PC-3 (cell line): Measurements from ENCODE around the gene AGPAT3. TPM values are rescaled to one million over a fixed set of nuclear protein-coding genes. Genes with fewer than 3 reads are reported as not detected.

Experiments
- ATAC-seq: fragments of 200-7000 bp; cut with Tn5 transposase; 2 replicates; pipeline ENCODE4 v1.9.1; 2020; ENCODE audit warnings: mild to moderate bottlenecking, moderate library complexity
- BruUV-seq: library from RNA; stranded (reverse); fragments of 400-500 nt; replicated peaks from 2 replicates; lab custom pipeline; 2021; lab: Mats Ljungman, UMichigan
- CTCF ChIA-PET: fragments of 300-600 bp; sonication (Branson Sonifier 250); formaldehyde crosslinking; loops from one replicate; lab custom pipeline; 2022; ENCODE audit warnings: antibody characterized with exemption; lab: Charles Lee
- POLR2A ChIA-PET: fragments of 300-600 bp; sonication (Branson Sonifier 250); formaldehyde crosslinking; loops from one replicate; lab custom pipeline; 2022; ENCODE audit warnings: antibody characterized with exemption; ENCODE audit not compliant: unreplicated experiment; lab: Charles Lee
- DNase-seq: peaks from one replicate; pipeline ENCODE4 v3.0.0-alpha.2; 2015
- H2AFZ ChIP-seq: fragments of 300-600 bp; sonication (generic); 2 replicates; pipeline ENCODE4 v1.6.0; 2016; ENCODE audit warnings: antibody characterized with exemption, low read length
- H3F3A ChIP-seq: fragments of 300-600 bp; sonication (generic); one replicate; pipeline ENCODE4 v1.6.0; 2017; ENCODE audit warnings: antibody characterized with exemption, low read length, control low read depth, mild to moderate bottlenecking; ENCODE audit not compliant: unreplicated experiment
- H3K27ac ChIP-seq: fragments of 300-600 bp; sonication (generic); 2 replicates; pipeline ENCODE4 v1.5.1; 2016; ENCODE audit warnings: mild to moderate bottlenecking, low read length
- H3K27me3 ChIP-seq: fragments of 300-600 bp; sonication (generic); 2 replicates; pipeline ENCODE4 v1.6.1; 2016; ENCODE audit warnings: low read length, mixed read lengths
- H3K36me3 ChIP-seq: fragments of 300-600 bp; sonication (generic); 2 replicates; pipeline ENCODE4 v1.6.1; 2016; ENCODE audit warnings: low read depth, mixed run types, low read length, mixed read lengths
- H3K4me1 ChIP-seq: fragments of 300-600 bp; sonication (generic); 2 replicates; pipeline ENCODE4 v1.5.1; 2016; ENCODE audit warnings: low read length; ENCODE audit not compliant: insufficient read depth
- H3K4me2 ChIP-seq: fragments of 300-600 bp; sonication (generic); 2 replicates; pipeline ENCODE4 v1.6.0; 2016; ENCODE audit warnings: low read length
- H3K4me3 ChIP-seq: fragments of 300-600 bp; sonication (generic); 2 replicates; pipeline ENCODE4 v1.5.1; 2016; ENCODE audit warnings: mild to moderate bottlenecking, low read length, mixed read lengths
- H3K79me2 ChIP-seq: fragments of 300-600 bp; sonication (generic); 2 replicates; pipeline ENCODE4 v1.6.1; 2017; ENCODE audit warnings: low read length, mixed read lengths
- H3K9ac ChIP-seq: fragments of 300-600 bp; sonication (generic); 2 replicates; pipeline ENCODE4 v1.6.0; 2016; ENCODE audit warnings: mild to moderate bottlenecking, low read length
- H3K9me2 ChIP-seq: fragments of 300-600 bp; sonication (generic); replicated peaks from 2 replicates; pipeline ENCODE4 v1.6.1; 2016; ENCODE audit warnings: mixed run types, low read length, mixed read lengths
- H3K9me3 ChIP-seq: fragments of 300-600 bp; sonication (generic); 2 replicates; pipeline ENCODE4 v1.6.1; 2016; ENCODE audit warnings: low read length, mixed read lengths
- H4K20me1 ChIP-seq: fragments of 300-600 bp; sonication (generic); 2 replicates; pipeline ENCODE4 v1.6.1; 2016; ENCODE audit warnings: low read length, mixed read lengths
- CTCF ChIP-seq: fragments of 300-600 bp; sonication (generic); conservative IDR thresholded peaks from 2 replicates; pipeline ENCODE4 v1.5.1; 2017; ENCODE audit warnings: antibody characterized with exemption, low read depth, mild to moderate bottlenecking, low read length
- EZH2 ChIP-seq: fragments of 300-600 bp; sonication (generic); IDR thresholded peaks from one replicate; pipeline ENCODE4 v1.6.1; 2017; ENCODE audit warnings: antibody characterized with exemption, mild to moderate bottlenecking, low read length; ENCODE audit not compliant: unreplicated experiment
- EZH2phosphoT487 ChIP-seq: fragments of 300-600 bp; sonication (generic); IDR thresholded peaks from 2 replicates; pipeline ENCODE4 v1.6.1; 2018; ENCODE audit warnings: mild to moderate bottlenecking, antibody characterized with exemption, low read length, borderline replicate concordance
- intact Hi-C: fragments of 100-400 bp; cut with micrococcal nuclease; formaldehyde crosslinking; loops from 2 replicates; pipeline ENCODE4 v1.9.0; 2023
- total RNA-seq: library from RNA; depleted of rRNA; stranded (reverse); fragments of >200 nt; gene quantifications from 2 replicates; pipeline ENCODE4 v1.2.3, GENCODE V29; 2014

AGPAT3 gene
- total RNA-seq, 1 experiment from 2014 or later: 76.1 TPM

- TF ChIP-seq EZH2 (no peak), EZH2phosphoT487 (no peak), CTCF (no peak)
- no peak overlapping the region for H3K4me2 ChIP-seq
- no peaks in the 10 kb centered on the region for H3K9me3 ChIP-seq
- H3K36me3 ChIP-seq: peaks cover 15% of the 10 kb centered on the region; the same call in 1 of the 2 replicates
- H3K9ac ChIP-seq: no peak overlapping the region
- H4K20me1 ChIP-seq: no peaks in the 10 kb centered on the region
- H3K27ac ChIP-seq: no peak overlapping the region
- H3K4me3 ChIP-seq: no peak overlapping the region
- DNase-seq (no peak), ATAC-seq (no peak)
- BruUV-seq: no TSS peak
- no peaks in the 10 kb centered on the region for H3K27me3 ChIP-seq
- no peaks in the 10 kb centered on the region for H3K4me1 ChIP-seq
- CTCF ChIA-PET: no interaction called here
- H3F3A ChIP-seq: no peaks in the 10 kb centered on the region
- peaks cover 28% of the 10 kb centered on the region for H3K79me2 ChIP-seq
- intact Hi-C loops: no loop called here
- POLR2A ChIA-PET: no interaction called here
- H2AFZ ChIP-seq: no peak overlapping the region
- H3K9me2 ChIP-seq: no peaks in the 10 kb centered on the region
Observed at GRCh38 chr21:43909741-43910400, 44.8 kb downstream of the AGPAT3 start.

- H3K79me2 ChIP-seq: peaks cover 28% of the 10 kb centered on the region
- TF ChIP-seq CTCF (no peak), EZH2phosphoT487 (no peak)
- H2AFZ ChIP-seq: no peak overlapping the region
- POLR2A ChIA-PET: no interaction called here
- H3K27ac ChIP-seq: no peak overlapping the region
- H3K4me1 ChIP-seq: no peaks in the 10 kb centered on the region
- H3F3A ChIP-seq: no peaks in the 10 kb centered on the region
- CTCF ChIA-PET: no interaction called here
- ATAC-seq (no peak), DNase-seq (no peak)
- peaks cover 15% of the 10 kb centered on the region; the same call in 1 of the 2 replicates for H3K36me3 ChIP-seq
- H4K20me1 ChIP-seq: no peaks in the 10 kb centered on the region
- no peak overlapping the region for H3K9ac ChIP-seq
- no peak overlapping the region for H3K4me3 ChIP-seq
- H3K4me2 ChIP-seq: no peak overlapping the region
- H3K9me3 ChIP-seq: no peaks in the 10 kb centered on the region
- H3K27me3 ChIP-seq: no peaks in the 10 kb centered on the region
- no peaks in the 10 kb centered on the region for H3K9me2 ChIP-seq
- intact Hi-C loops: no loop called here
- BruUV-seq: no TSS peak
Observed at GRCh38 chr21:43910460-43910859, 45.4 kb downstream of the AGPAT3 start.
